Activated naive CD8-positive, alpha-beta T cell treated with anti-CD3 and anti-CD28 coated beads, Interleukin-2, amount 50 U/mL, for 24 hours (primary cell): ENCODE data around the gene RTN4.
"Not testable (repeated sequence)": the region's sequence is repeated elsewhere in the genome, so short reads cannot be mapped to it uniquely, and the experiment has no call there.

Experiments used
- ATAC-seq: fragments of 150-1000 bp; cut with Tn5 transposase; one replicate; pipeline ENCODE4 v1.10.0; 2021
- DNase-seq: peaks from one replicate; pipeline ENCODE4 v3.0.0; 2021
- H3K27ac Mint-ChIP-seq: one replicate; pipeline ENCODE4 v1.8.0; 2021; ENCODE audit warnings: mild to moderate bottlenecking, mixed read lengths
- H3K27me3 Mint-ChIP-seq: one replicate; pipeline ENCODE4 v1.8.0; 2021; ENCODE audit warnings: mixed read lengths
- H3K36me3 Mint-ChIP-seq: one replicate; pipeline ENCODE4 v1.8.0; 2021; ENCODE audit warnings: low read depth, mixed read lengths
- H3K4me1 Mint-ChIP-seq: one replicate; pipeline ENCODE4 v1.8.0; 2021; ENCODE audit warnings: mixed read lengths
- H3K4me3 Mint-ChIP-seq: one replicate; pipeline ENCODE4 v1.8.0; 2021; ENCODE audit warnings: mild to moderate bottlenecking, moderate library complexity, mixed read lengths
- H3K9me3 Mint-ChIP-seq: one replicate; pipeline ENCODE4 v1.8.0; 2021; ENCODE audit warnings: mixed read lengths

Gene RTN4

DNA sequence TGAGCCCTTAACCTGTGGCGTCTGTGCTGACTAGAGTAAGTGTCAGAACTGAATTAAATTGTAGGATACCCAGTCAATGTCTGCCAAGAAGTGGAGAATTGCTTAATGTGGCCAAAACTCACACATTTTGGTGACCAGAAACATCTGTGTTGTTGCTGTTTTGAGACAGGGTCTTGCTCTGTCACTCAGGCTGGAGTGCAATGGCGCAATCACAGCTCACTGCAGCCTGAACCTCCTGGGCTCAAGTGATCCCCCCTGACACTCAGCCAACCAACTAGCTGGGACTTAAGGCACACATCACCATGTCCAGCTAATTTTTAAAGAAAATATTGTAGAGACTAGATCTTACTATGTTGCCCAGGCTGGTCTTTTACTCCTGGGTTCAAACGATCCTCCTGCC lies 34.4 kb upstream of the RTN4 start:
- Mint-ChIP-seq H3K36me3 (no peaks in the 10 kb centered on the region), H3K9me3 (peaks cover 7% of the 10 kb centered on the region), H3K27me3 (no peaks in the 10 kb centered on the region), H3K27ac (no peak overlapping the region), H3K4me1 (no peaks in the 10 kb centered on the region), H3K4me3 (no peak overlapping the region)
- no peak for ATAC-seq
- DNase-seq = no peak

GRCh38 chr2:55080204-55080738 lies 30.0 kb upstream of the RTN4 start:
- Mint-ChIP-seq H3K27me3 (no peaks in the 10 kb centered on the region), H3K27ac (no peak overlapping the region), H3K36me3 (no peaks in the 10 kb centered on the region), H3K9me3 (peaks cover 7% of the 10 kb centered on the region), H3K4me1 (no peaks in the 10 kb centered on the region), H3K4me3 (no peak overlapping the region)
- ATAC-seq (no peak), DNase-seq (no peak)

DNA sequence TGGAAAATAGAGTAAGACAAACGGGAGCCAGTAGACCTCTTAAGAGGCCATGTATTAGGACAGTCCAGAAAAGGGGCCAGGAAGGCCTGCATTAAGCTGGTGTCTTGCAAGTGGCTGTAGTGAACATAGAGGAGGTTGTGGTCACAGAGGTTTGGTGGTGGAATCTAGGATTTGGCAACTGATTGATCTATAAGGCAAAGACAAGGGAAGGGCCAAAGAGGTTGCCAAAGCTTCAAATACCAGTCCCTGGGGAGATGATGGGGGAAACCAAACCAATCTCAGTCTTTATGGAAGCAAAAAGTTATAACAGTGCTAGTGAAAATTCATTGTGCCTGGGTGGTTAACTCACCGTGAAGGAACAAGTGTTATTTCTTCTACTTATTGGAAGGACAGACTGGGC lies 28.7 kb upstream of the RTN4 start:
- peaks cover 7% of the 10 kb centered on the region for H3K9me3 Mint-ChIP-seq

DNA sequence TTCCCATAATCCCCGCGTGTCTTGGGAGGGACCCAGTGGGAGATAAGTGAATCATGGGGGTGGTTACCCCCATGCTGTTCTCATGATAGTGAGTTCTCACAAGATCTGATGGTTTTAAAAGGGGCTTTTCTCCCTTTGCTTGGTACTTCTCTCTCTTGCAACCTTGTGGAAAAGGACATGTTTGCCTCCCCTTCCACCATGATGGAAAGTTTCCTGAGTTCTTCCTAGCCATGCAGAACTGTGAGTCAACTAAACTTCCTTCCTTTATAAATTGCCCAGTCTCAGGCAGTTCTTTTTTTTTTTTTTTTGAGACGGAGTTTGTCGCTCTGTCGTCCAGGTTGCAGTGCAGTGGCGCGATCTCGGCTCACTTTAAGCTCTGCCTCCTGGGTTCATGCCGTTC lies 26.5 kb upstream of the RTN4 start:
- no peaks in the 10 kb centered on the region for H3K4me1 Mint-ChIP-seq
- no peaks in the 10 kb centered on the region for H3K36me3 Mint-ChIP-seq
- DNase-seq = no peak
- H3K27me3 Mint-ChIP-seq = no peaks in the 10 kb centered on the region
- no peak overlapping the region for H3K4me3 Mint-ChIP-seq
- no peak for ATAC-seq
- no peak overlapping the region for H3K27ac Mint-ChIP-seq
- H3K9me3 Mint-ChIP-seq = peaks cover 7% of the 10 kb centered on the region

More for the DNA sequence above, 28.7 kb upstream of the RTN4 start:
- H3K4me3 Mint-ChIP-seq = no peak overlapping the region
- H3K36me3 Mint-ChIP-seq = no peaks in the 10 kb centered on the region
- DNase-seq = no peak
- H3K27me3 Mint-ChIP-seq = no peaks in the 10 kb centered on the region
- H3K4me1 Mint-ChIP-seq = no peaks in the 10 kb centered on the region
- H3K27ac Mint-ChIP-seq = no peak overlapping the region
- ATAC-seq = no peak

DNA sequence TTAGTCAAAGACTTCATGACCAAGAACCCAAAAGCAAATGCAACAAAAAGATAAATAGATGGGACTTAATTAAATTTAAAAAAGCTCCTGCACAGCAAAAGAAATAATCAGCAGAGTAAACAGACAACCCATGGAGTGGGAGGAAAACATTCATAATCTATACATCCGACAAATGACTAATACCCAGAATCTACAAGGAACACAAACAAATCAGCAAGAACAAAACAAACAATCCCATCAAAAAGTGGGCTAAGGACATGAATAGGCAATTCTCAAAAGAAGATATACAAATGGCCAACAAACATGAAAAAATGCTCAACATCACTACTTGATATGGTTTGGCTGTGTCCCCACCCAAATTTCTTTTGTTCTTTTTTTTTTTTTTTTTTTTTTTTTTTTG lies 25.8 kb upstream of the RTN4 start:
- H3K9me3 Mint-ChIP-seq, H3K36me3 Mint-ChIP-seq, ATAC-seq, DNase-seq, H3K4me3 Mint-ChIP-seq, H3K27ac Mint-ChIP-seq, H3K27me3 Mint-ChIP-seq, H3K4me1 Mint-ChIP-seq: not testable (repeated sequence)

- Mint-ChIP-seq H3K27ac (no peak overlapping the region), H3K4me3 (no peak overlapping the region), H3K4me1 (no peaks in the 10 kb centered on the region), H3K36me3 (no peaks in the 10 kb centered on the region), H3K27me3 (no peaks in the 10 kb centered on the region), H3K9me3 (no peaks in the 10 kb centered on the region)
- DNase-seq (no peak), ATAC-seq (no peak)
Measured at GRCh38 chr2:55073000-55073983, 23.0 kb upstream of the RTN4 start.

DNA sequence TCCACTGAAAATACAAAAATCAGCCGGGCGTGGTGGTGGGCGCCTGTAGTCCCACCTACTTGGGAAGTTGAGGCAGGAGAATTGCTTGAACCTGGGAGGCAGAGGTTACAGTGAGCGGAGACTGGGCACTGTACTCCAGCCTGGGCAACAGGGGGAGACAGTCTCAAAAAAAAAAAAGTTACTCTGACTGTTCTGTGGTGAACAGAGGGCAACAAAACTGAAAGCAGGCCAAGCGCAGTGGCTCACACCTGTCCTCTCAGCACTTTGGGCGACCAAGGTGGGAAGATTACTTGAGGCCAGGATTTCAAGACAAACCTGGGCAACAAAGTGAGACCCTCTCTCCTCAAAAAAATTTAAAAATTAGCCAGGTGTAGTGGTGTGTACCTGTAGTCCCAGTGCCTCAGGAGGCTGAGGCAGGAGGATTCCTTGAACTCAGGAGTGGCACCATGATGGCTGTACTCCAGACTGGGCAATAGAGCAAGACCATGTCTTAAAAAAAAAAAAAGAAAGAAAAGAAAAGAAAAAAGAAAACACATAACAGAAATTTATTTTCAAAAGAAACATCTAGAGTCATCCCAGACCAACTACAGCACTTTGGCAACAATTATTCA lies 13.6 kb upstream of the RTN4 start:
- Mint-ChIP-seq H3K4me1 (no peaks in the 10 kb centered on the region), H3K4me3 (no peak overlapping the region), H3K27ac (no peak overlapping the region), H3K36me3 (no peaks in the 10 kb centered on the region), H3K9me3 (no peaks in the 10 kb centered on the region), H3K27me3 (no peaks in the 10 kb centered on the region)
- DNase-seq (no peak), ATAC-seq (peak; percentile 33)

- no peaks in the 10 kb centered on the region for H3K36me3 Mint-ChIP-seq
- H3K4me1 Mint-ChIP-seq = peaks cover 2% of the 10 kb centered on the region
- ATAC-seq = no peak
- no peaks in the 10 kb centered on the region for H3K27me3 Mint-ChIP-seq
- H3K4me3 Mint-ChIP-seq = no peak overlapping the region
- H3K27ac Mint-ChIP-seq = no peak overlapping the region
- no peak for DNase-seq
- H3K9me3 Mint-ChIP-seq = no peaks in the 10 kb centered on the region
Measured at GRCh38 chr2:55063226-55063625, 13.0 kb upstream of the RTN4 start.

- Mint-ChIP-seq H3K27me3 (no peaks in the 10 kb centered on the region), H3K9me3 (no peaks in the 10 kb centered on the region), H3K4me1 (peaks cover 2% of the 10 kb centered on the region), H3K4me3 (no peak overlapping the region), H3K27ac (no peak overlapping the region), H3K36me3 (no peaks in the 10 kb centered on the region)
- DNase-seq (no peak), ATAC-seq (no peak)
Measured at GRCh38 chr2:55062754-55063153, 12.5 kb upstream of the RTN4 start.

DNA sequence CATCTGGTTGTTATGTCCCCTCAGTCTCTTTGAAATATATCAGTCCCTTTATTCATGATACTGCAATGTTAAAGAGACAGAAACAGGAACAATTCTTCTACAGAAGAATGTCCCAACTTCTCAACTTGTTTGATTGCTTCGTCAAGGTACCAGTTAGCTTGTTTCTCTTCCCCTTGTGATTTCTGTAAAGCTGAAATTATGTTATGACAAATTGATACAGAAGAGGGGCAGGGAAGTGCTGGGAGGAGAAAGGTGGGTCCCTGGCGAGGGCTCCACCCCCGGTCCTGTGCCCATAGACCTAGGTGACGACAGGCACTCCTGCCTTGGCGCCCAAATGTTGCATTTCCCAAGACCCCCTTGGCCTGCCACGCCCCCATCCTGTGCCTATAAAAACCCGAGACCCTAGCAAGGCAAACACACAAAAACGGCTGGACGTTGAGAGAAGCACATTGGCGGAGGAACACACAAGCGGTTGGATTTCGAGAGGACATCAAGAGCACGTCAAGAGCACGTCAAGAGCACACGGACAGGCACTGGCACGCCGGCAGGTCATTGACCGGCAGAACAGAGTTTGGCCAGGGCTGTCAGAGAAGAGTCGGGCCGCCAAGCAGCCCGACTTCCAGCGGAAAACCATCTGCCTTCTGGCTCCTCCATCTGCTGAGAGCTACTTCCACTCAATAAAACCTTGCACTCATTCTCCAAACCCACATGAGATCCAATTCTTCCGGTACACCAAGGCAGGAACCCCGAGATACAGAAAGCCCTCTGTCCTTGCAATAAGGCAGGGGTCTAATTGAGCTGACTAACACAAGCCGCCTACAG lies 11.5 kb upstream of the RTN4 start:
- Mint-ChIP-seq H3K27me3 (no peaks in the 10 kb centered on the region), H3K27ac (no peak overlapping the region), H3K4me3 (no peak overlapping the region), H3K9me3 (no peaks in the 10 kb centered on the region), H3K36me3 (no peaks in the 10 kb centered on the region), H3K4me1 (peaks cover 2% of the 10 kb centered on the region)
- ATAC-seq = no peak
- DNase-seq = no peak

GRCh38 chr2:55059793-55060192 lies 9.5 kb upstream of the RTN4 start:
- H3K4me3 Mint-ChIP-seq = no peak overlapping the region
- H3K9me3 Mint-ChIP-seq = no peaks in the 10 kb centered on the region

DNA sequence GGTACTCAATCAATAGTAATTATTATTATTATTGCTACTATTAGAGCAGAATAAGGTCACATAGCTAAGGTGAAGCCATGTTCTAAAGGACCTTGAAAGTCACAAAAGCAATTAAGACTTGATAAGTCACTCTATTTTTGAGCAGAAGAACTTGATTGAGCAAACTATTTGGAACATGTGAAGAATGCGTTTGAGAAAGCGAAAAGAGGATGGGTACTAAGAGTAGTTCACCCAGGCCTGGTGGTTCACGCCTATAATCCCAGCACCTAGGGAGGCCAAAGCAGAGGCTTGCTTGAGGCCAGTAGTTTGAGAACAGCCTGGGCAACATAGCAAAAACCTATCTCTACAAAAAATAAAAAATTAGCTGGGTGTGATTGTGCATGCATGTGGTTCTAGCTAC lies 7.2 kb upstream of the RTN4 start:
- Mint-ChIP-seq H3K36me3 (no peaks in the 10 kb centered on the region), H3K27ac (no peak overlapping the region)
- no peak for ATAC-seq

More at GRCh38 chr2:55059793-55060192, 9.5 kb upstream of the RTN4 start:
- Mint-ChIP-seq H3K27me3 (no peaks in the 10 kb centered on the region), H3K4me1 (peaks cover 7% of the 10 kb centered on the region), H3K36me3 (no peaks in the 10 kb centered on the region), H3K27ac (no peak overlapping the region)
- DNase-seq (no peak), ATAC-seq (no peak)

GRCh38 chr2:55056024-55056521 lies 5.8 kb upstream of the RTN4 start:
- DNase-seq = no peak
- H3K4me3 Mint-ChIP-seq = no peak overlapping the region
- no peak for ATAC-seq
- no peaks in the 10 kb centered on the region for H3K9me3 Mint-ChIP-seq
- H3K27me3 Mint-ChIP-seq = no peaks in the 10 kb centered on the region
- no peaks in the 10 kb centered on the region for H3K36me3 Mint-ChIP-seq
- H3K27ac Mint-ChIP-seq = no peak overlapping the region
- H3K4me1 Mint-ChIP-seq = peaks cover 38% of the 10 kb centered on the region

More for the DNA sequence above, 7.2 kb upstream of the RTN4 start:
- H3K9me3 Mint-ChIP-seq = no peaks in the 10 kb centered on the region
- peaks cover 25% of the 10 kb centered on the region for H3K4me1 Mint-ChIP-seq
- no peak for DNase-seq
- no peak overlapping the region for H3K4me3 Mint-ChIP-seq
- H3K27me3 Mint-ChIP-seq = no peaks in the 10 kb centered on the region

DNA sequence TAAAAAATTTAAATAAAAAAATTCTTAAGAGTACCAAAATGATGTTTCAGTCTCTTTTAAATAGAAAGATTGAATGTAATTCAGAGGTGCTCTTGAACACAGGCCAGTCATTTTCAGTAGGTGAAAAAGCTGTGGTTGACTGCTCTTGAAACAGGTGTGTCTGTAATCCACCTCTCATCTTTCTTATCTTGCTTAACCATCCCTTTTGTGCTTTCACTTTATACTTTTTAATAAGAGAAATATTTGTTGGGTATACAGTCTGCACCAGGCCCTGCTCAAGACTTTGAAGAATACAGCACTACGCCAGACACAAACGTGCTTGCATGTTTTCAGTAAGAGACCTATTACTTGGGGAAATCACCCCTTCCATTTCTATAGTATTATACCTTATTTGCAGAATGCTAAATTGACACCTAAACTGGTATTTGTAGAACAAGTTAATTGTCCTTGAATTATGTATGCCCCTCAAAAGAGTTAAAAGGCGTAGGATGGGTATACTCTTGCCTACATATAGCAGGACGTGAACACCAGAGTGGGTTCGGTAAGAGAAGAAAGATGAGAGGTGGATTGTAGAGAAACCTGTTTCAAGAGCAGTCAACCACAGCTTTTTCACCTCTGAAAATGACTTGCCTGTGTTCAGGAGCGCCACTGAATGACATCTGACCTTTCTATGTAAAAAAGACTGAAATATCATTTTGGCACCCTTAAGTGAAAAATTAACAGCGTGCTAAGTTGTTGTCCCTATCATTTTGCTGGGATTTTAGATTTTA lies 4.0 kb upstream of the RTN4 start:
- H3K9me3 Mint-ChIP-seq = no peaks in the 10 kb centered on the region
- H3K27ac Mint-ChIP-seq = no peak overlapping the region
- DNase-seq (no peak), ATAC-seq (no peak)
- no peaks in the 10 kb centered on the region for H3K36me3 Mint-ChIP-seq
- peaks cover 43% of the 10 kb centered on the region for H3K4me1 Mint-ChIP-seq
- H3K27me3 Mint-ChIP-seq = no peaks in the 10 kb centered on the region
- H3K4me3 Mint-ChIP-seq = peak overlapping the region; percentile 12
